DOHH2 (cell line): Measurements from ENCODE around the gene MC2R.

Source experiments
- EZH2phosphoT487 ChIP-seq: fragments of 200-600 bp; sonication (generic); IDR thresholded peaks from 2 replicates; pipeline ENCODE4 v1.6.1; 2017; ENCODE audit warnings: borderline replicate concordance, mild to moderate bottlenecking, antibody characterized with exemption, low read length, moderate library complexity, mixed read lengths
- TF ChIP-seq, protein P1 (sequence below): fragments of 200-600 bp; sonication (generic); IDR thresholded peaks from one replicate; pipeline ENCODE4 v1.5.1; 2014; ENCODE audit warnings: antibody characterized with exemption, mild to moderate bottlenecking, low read depth, low read length; ENCODE audit not compliant: poor library complexity, severe bottlenecking

DNA sequence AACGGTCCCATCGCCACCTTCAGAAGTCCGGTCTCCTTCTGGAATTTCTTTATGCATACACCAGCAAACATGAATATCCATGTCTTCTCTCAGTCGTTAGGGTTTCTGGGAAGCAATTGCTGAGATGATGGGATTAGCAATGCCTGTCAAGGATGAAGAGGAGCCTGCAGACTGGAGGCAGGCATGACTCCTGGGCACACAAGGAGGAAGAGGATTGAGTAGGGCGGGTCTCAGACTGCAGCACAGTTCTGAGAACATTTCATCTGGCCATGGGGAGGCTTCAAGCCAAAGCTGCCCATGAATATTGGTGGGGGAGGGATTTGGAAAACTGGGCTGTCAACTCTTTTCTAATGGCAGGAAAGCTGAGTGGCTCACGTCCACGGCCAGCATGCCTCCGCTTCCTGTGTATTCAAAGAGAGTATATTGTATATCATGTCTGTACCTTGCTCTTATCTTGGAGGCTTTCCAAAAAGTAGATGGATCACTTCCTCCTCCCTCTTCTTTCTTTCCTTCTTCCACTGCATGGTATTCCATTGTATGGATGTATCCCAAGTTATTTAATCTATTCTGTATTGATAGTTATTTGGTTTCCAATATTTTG is 24.5 kb downstream of the MC2R start:
- TF ChIP-seq, protein P1, sequence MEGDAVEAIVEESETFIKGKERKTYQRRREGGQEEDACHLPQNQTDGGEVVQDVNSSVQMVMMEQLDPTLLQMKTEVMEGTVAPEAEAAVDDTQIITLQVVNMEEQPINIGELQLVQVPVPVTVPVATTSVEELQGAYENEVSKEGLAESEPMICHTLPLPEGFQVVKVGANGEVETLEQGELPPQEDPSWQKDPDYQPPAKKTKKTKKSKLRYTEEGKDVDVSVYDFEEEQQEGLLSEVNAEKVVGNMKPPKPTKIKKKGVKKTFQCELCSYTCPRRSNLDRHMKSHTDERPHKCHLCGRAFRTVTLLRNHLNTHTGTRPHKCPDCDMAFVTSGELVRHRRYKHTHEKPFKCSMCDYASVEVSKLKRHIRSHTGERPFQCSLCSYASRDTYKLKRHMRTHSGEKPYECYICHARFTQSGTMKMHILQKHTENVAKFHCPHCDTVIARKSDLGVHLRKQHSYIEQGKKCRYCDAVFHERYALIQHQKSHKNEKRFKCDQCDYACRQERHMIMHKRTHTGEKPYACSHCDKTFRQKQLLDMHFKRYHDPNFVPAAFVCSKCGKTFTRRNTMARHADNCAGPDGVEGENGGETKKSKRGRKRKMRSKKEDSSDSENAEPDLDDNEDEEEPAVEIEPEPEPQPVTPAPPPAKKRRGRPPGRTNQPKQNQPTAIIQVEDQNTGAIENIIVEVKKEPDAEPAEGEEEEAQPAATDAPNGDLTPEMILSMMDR: no peak
- TF ChIP-seq EZH2phosphoT487: no peak
